Measurements from ENCODE around the gene ADGRG2. TPM values are rescaled to one million over a fixed set of nuclear protein-coding genes. Genes with fewer than 3 reads are reported as not detected.

Gene ADGRG2
- total RNA-seq, 2 donors from 2014 or later, result 5.9 to 9.4 TPM

- Mint-ChIP-seq H3K36me3 (ENCODE audit: low read depth) (peaks cover 16% of the 10 kb centered on the region), H3K27me3 (ENCODE audit: insufficient read depth) (no peaks in the 10 kb centered on the region), H3K4me3 (no peak overlapping the region), H3K9me3 (peaks cover 60% of the 10 kb centered on the region), H3K4me1 (no peaks in the 10 kb centered on the region), H3K27ac (no peak overlapping the region)
- TF ChIP-seq CTCF (conservative IDR thresholded peaks at IDR 0.05), result peak; percentile 51
- Histone ChIP-seq H3K27ac (ENCODE audit: low read depth, low read length) (no peak overlapping the region), H3K4me1 (ENCODE audit: control insufficient read depth, insufficient read depth, low read length) (no peaks in the 10 kb centered on the region), H3K4me3 (ENCODE audit: low read length) (no peak overlapping the region), H3K36me3 (ENCODE audit: control insufficient read depth, insufficient read depth, low read length) (no peaks in the 10 kb centered on the region), H3K9ac (ENCODE audit: extremely low read depth, low read length, poor library complexity, severe bottlenecking) (no peak overlapping the region), H3K9me3 (ENCODE audit: control insufficient read depth, low read length) (no peaks in the 10 kb centered on the region), H3K27me3 (ENCODE audit: control insufficient read depth, insufficient read depth, low read length, poor library complexity, severe bottlenecking) (no peaks in the 10 kb centered on the region)
- 91% methylated on average over 4 of the region's 4 CpGs; no CpG with 5 or more reads in 1 of the 2 experiments for WGBS, 2 experiments (ENCODE audit: insufficient coverage in 1 of 2, insufficient read length in 1 of 2)
- DNase-seq, result no peak
Observed at GRCh38 chrX:19005909-19006308, 116.4 kb downstream of the ADGRG2 start.

- Histone ChIP-seq H3K4me1 (ENCODE audit: control insufficient read depth, insufficient read depth, low read length) (no peaks in the 10 kb centered on the region), H3K27me3 (ENCODE audit: control insufficient read depth, insufficient read depth, low read length, poor library complexity, severe bottlenecking) (no peaks in the 10 kb centered on the region), H3K4me3 (ENCODE audit: low read length) (no peak overlapping the region), H3K9ac (ENCODE audit: extremely low read depth, low read length, poor library complexity, severe bottlenecking) (no peak overlapping the region), H3K36me3 (ENCODE audit: control insufficient read depth, insufficient read depth, low read length) (no peaks in the 10 kb centered on the region), H3K27ac (ENCODE audit: low read depth, low read length) (no peak overlapping the region), H3K9me3 (ENCODE audit: control insufficient read depth, low read length) (no peaks in the 10 kb centered on the region)
- no peak for DNase-seq
- no peaks in the 10 kb centered on the region for H3K27me3 Mint-ChIP-seq (ENCODE audit: insufficient read depth)
- no peaks in the 10 kb centered on the region for H3K4me1 Mint-ChIP-seq
- TF ChIP-seq CTCF (conservative IDR thresholded peaks at IDR 0.05), result no peak
- 89% methylated on average over 4 of the region's 5 CpGs; no CpG with 5 or more reads in 1 of the 2 experiments for WGBS, 2 experiments (ENCODE audit: insufficient coverage in 1 of 2, insufficient read length in 1 of 2)
- H3K4me3 Mint-ChIP-seq, result no peak overlapping the region
- H3K9me3 Mint-ChIP-seq, result peaks cover 49% of the 10 kb centered on the region
- no peak overlapping the region for H3K27ac Mint-ChIP-seq
- H3K36me3 Mint-ChIP-seq (ENCODE audit: low read depth), result peaks cover 10% of the 10 kb centered on the region
Observed at GRCh38 chrX:19003756-19004155, 118.5 kb downstream of the ADGRG2 start.

- Mint-ChIP-seq H3K36me3 (ENCODE audit: low read depth) (peaks cover 6% of the 10 kb centered on the region), H3K27ac (no peak overlapping the region), H3K4me3 (no peak overlapping the region), H3K4me1 (no peaks in the 10 kb centered on the region), H3K27me3 (ENCODE audit: insufficient read depth) (no peaks in the 10 kb centered on the region), H3K9me3 (peaks cover 48% of the 10 kb centered on the region)
- H3K27me3 ChIP-seq (ENCODE audit: control insufficient read depth, insufficient read depth, low read length, poor library complexity, severe bottlenecking), result no peaks in the 10 kb centered on the region
- H3K36me3 ChIP-seq (ENCODE audit: control insufficient read depth, insufficient read depth, low read length), result no peaks in the 10 kb centered on the region
- TF ChIP-seq CTCF (conservative IDR thresholded peaks at IDR 0.05), result no peak
- H3K27ac ChIP-seq (ENCODE audit: low read depth, low read length), result no peak overlapping the region
- H3K9me3 ChIP-seq (ENCODE audit: control insufficient read depth, low read length), result no peaks in the 10 kb centered on the region
- 70% methylated on average over 1 of the region's 1 CpG; no CpG with 5 or more reads in 1 of the 2 experiments for WGBS, 2 experiments (ENCODE audit: insufficient coverage in 1 of 2, insufficient read length in 1 of 2)
- no peak overlapping the region for H3K4me3 ChIP-seq (ENCODE audit: low read length)
- no peak for DNase-seq
- H3K9ac ChIP-seq (ENCODE audit: extremely low read depth, low read length, poor library complexity, severe bottlenecking), result no peak overlapping the region
- no peaks in the 10 kb centered on the region for H3K4me1 ChIP-seq (ENCODE audit: control insufficient read depth, insufficient read depth, low read length)
Observed at GRCh38 chrX:18998653-18999052, 123.6 kb downstream of the ADGRG2 start.

All from endodermal cell (in vitro differentiated cells).